GM18907 (cell line): ENCODE measurements around the gene VMAC.
"Not testable (repeated sequence)": the region's sequence is repeated elsewhere in the genome, so short reads cannot be mapped to it uniquely, and the experiment has no call there.

ENCODE experiments used
- ATAC-seq: cut with Tn5 transposase; IDR thresholded peaks from one replicate; pipeline ENCODE4 v1.9.1; 2021; ENCODE audit warnings: mild to moderate bottlenecking, moderate library complexity; ENCODE audit not compliant: unreplicated experiment

VMAC gene

GRCh38 chr19:5904352-5905113 is at the start of gene VMAC:
VMAC (plus strand) TSS chr19:5904872; CDS start chr19:5904891, 19 bp downstream.
- peak; percentile 82 for ATAC-seq

GRCh38 chr19:5855151-5855550 is 49.5 kb upstream of the VMAC start:
- not testable (repeated sequence) for ATAC-seq

- ATAC-seq = no peak
Measured at GRCh38 chr19:5857203-5858081, 47.2 kb upstream of the VMAC start.

- no peak for ATAC-seq
Measured at GRCh38 chr19:5863030-5863665, 41.5 kb upstream of the VMAC start.

GRCh38 chr19:5864013-5864720 is 40.5 kb upstream of the VMAC start:
- no peak for ATAC-seq

- no peak for ATAC-seq
Measured at GRCh38 chr19:5864725-5865486, 39.8 kb upstream of the VMAC start.

GRCh38 chr19:5865772-5866171 is 38.9 kb upstream of the VMAC start:
- no peak for ATAC-seq

- ATAC-seq = no peak
Measured at GRCh38 chr19:5867201-5868136, 37.2 kb upstream of the VMAC start.

- no peak for ATAC-seq
Measured at GRCh38 chr19:5870986-5871394, 33.7 kb upstream of the VMAC start.

- no peak for ATAC-seq
Measured at GRCh38 chr19:5873617-5874199, 31.0 kb upstream of the VMAC start.

GRCh38 chr19:5874496-5874895 is 30.2 kb upstream of the VMAC start:
- not testable (repeated sequence) for ATAC-seq

GRCh38 chr19:5877427-5877826 is 27.2 kb upstream of the VMAC start:
- ATAC-seq = no peak

GRCh38 chr19:5877882-5878281 is 26.8 kb upstream of the VMAC start:
- ATAC-seq = no peak

GRCh38 chr19:5880196-5880595 is 24.5 kb upstream of the VMAC start:
- ATAC-seq = no peak

- ATAC-seq = no peak
Measured at GRCh38 chr19:5880604-5881078, 24.0 kb upstream of the VMAC start.

GRCh38 chr19:5881543-5882299 is 23.0 kb upstream of the VMAC start:
- no peak for ATAC-seq

- no peak for ATAC-seq
Measured at GRCh38 chr19:5882421-5882968, 22.2 kb upstream of the VMAC start.
